ENCODE measurements around the gene ATP13A3.
A peak's percentile ranks its signal among the peaks of the same experiment; 100 is the strongest.
"Not testable (repeated sequence)": the region's sequence is repeated elsewhere in the genome, so short reads cannot be mapped to it uniquely, and the experiment has no call there.

ATP13A3 gene

DNA sequence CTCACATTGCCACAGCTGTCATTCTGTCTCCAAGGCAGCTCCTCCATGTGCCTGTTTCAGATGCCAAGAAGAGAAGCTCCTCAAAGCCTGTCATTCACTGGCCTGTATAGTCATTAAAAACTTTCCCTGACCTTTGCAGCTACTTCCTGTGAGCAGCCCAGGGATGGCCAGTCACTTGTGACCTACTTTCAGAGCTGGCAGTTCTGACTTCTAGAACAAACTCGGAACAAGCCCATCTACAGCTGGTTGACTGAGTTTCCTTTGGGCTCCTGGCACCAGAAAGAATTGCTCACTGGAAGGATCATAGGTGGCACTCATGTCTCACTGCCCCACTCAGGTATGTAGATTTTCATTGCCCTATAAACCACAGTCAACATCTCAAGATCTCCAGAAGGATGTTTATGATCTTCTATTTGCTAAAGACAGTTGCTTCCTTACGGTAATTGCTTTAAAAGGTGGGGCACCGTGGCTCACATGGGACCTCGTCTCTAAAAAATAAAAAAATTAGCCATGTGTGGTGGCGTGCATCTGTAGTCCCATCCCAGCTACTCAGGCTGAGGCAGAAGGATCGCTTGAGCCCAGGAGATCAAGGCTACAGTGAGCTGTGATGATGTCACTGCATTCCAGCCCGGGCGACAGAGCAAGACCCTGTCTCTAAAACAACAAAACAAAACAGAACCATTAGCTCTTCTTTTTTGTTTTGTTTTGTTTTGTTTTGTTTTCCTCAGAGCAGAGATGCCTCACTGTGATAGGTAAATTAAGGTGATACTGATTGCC is 11.2 kb upstream of the ATP13A3 start:
- no peak for DNase-seq

DNA sequence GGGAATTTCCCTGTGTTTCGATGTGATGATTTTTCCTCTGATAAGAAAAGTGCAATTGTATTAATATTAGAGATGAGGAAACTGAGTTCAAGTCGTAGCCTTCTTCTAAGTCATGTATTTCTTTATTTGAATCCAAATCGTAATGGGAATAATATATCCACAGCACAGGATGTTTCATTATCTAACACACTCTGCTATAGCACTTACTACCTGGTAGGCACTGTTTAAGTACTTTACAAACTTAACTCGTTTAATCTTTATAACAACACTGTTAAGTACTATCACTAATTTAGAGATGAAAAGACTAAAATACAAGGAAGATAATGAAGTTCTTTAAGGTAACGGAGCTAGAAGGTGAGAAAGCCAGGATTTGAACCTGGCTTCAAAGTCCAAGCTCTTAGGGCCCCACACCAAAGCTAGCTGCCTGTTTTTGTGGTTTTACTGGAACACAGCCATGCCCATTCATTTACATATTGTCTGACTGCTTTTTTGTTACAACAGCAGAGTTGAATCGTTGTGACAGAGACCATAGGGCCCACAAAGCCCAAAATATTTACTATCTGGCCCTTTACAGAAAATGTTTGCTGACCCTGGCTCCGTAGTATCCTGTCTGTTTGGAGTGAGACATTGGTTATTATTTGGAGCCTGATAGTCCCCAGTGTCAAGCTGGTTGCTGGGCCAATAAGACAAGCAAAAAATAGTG is 9.6 kb upstream of the ATP13A3 start:
- no peak for DNase-seq

DNA sequence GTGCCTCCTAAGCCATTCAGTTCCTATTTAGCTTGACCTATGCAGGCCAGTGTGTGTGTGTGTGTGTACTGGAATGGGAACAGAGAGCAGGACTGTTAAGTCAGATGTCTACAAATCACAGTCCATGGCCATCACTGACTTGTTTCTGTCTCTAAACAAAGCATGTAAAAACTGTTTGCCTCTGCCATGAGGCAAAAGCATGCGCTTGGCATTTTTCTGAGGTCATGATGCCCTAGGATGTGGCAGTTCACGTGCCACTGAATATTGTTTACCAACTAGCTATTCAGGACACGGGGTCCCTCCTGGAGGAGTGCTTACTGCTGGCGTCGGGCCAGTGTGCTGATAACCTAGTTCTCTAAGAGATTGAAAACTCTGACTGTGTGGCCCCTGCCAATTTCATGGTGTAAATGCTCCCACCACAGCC is 8.2 kb upstream of the ATP13A3 start:
- no peak for DNase-seq

DNA sequence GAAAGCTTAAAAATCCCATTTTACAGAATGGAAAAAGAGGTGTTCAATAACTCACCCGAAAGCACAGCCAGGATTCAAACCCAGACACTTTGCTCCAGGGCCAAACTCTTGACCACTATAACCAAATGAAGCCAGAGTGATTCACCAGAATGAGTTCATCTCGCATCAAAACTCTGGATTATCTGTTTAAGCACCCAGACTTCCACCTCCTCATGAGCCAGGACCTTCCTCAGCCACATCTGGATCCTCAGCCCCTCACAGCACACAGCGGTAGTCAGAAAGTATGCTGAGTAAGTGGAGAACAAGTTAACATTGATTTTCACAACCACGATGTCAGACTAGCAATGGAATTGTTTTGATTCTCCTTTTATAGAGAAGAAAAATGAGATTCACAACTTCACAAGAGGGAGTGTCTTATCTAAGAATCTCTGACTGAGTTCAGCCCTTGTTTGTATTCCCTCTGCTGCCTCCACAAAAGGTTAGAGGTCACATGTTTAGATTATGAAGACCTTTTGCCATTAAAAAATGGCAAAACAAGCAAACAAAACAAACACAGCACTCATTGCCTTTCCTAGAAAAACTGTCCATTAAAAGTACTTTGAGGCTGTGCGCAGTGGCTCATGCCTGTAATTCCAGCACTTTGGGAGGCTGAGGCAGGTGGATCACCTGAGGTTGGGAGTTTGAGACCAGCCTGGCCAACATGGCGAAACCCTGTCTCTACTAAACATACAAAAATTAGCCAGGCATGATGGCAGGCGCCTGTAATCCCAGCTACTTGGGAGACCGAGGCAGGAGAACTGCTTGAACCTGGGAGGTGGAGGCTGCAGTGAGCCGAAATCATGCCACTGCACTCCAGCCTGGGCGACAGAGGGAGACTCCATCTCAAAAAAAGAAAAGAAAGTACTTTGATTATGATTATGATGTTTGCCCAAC is 7.5 kb upstream of the ATP13A3 start:
- not testable (repeated sequence) for DNase-seq

DNA sequence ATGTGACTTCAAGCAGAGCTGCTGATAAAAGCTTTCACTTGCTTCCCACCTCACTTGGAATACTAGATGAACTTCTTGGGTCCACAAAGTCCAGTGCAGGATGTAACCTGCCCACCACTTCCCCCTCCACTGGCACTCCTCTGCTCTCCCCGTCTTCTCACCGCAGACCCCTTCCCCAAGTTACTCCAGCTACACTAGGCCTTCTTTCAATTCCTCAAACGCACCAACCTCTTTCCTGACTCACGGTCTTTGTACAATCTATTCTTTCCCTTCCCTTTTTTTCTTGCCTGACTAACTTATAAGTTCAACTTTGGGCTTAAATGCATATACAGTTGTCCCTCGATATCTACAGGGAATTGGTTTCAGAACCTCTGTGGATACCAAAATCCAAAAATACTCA is 5.2 kb upstream of the ATP13A3 start:
- no peak for DNase-seq

DNA sequence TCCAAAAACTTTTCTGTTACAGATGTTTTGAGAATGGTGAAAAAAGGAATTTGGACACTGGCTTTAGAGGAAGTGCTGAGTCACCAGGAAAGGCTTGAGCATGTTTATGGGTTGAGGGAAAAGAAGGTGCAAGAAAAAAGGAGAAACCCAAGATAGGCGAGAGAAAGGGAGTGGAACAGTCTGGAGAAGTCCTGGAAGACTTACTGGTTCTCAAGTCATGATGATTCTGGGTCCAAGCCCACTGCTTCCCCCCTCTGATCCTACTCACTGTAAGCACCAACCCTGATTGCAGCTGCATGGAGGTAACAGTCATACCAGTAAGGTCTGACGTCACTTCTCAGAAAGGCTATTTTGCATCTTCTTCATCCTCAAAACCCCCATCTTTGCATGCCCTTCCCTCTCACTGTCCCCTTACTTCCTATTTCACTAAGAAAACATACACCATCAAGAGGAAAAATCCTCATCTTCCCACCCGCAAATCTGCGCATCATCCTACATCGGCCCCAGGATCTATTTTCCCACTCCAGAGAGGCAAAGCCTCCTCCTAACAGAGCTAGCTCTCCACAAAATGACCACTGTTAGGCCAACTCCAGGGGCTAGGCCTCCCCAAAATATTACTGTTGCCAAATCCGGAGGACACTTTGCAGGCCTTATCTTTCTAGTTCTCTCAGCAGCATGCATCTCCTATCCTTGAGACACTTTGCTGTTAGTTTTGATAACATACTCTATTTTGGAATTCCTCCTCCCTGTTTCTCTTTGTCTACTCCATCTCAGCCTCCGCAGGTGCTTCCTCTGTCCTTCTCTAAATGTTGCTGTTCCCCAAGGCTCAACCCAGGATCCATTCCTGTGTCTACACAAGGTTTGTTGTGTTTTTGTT is 3.2 kb upstream of the ATP13A3 start:
- DNase-seq: peak; percentile 48

DNA sequence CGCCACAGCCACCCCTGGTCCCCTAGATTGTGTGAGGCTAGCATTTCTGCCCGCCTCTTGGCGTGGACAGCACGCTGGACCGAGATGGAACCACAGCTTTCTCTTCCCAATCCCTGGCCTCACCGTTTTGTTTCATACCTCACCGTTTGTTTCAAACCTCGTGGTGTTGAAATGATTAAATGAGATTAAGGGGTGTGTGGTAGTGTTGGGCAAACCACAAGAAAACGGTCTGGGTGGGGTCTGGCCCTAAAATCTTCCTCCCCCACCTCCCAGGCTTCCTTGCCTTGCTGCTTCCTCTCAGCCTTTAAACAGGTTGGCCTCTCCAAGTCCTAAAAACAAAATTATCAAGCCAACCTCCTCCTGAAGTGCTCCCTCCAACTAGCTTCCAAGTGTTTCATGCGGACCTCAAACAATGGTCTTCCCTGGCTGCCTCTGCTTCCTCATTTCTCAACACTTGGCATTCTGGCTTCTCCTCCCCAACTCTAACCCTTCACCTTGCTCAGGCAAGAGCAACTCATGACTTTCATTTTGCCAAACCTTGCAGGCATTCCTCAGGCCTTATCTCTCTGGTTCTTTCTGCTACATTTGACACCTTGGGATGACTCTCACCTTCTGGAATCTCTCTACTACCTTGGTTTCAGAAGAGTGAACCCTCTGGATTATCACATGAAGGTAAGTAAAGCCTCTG is 1.4 kb upstream of the ATP13A3 start:
- DNase-seq: no peak

DNA sequence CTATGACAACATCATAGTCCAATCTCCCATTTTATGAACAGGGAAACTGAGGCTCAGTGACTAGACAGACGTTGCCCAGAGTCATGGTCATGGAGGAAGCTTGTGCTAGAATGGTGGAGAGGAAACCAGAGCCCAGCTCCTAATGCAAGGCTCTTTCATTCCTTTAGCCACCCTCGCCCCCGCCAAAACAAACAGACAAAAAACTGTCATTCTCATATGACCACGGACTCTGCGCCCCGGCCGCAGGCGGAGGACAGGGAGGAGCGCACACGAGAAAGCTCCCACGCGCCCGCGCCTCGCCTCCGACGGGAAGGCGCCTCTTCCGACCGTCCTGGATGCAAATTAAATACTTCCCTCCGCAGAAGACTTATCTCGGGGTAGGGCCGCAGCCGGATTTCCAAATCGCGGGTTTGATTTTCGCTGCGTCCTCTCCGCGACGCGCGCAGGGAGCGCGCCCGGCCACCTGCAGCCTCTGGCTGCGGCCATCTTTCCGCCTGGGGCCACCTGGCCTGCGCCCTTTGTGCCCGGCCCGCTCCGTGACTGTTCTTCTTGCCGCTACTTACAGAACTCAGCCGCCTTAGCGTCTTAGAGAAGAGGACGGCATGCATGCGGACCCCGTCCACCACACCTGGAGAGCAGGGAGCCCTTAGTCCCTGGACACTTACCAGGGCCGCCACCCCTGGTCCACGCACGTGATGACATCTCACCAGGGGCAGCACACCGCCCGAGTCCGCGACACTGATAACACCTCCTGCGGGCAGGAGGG is 670 bp upstream of the ATP13A3 start:
- peak; percentile 52 for DNase-seq

DNA sequence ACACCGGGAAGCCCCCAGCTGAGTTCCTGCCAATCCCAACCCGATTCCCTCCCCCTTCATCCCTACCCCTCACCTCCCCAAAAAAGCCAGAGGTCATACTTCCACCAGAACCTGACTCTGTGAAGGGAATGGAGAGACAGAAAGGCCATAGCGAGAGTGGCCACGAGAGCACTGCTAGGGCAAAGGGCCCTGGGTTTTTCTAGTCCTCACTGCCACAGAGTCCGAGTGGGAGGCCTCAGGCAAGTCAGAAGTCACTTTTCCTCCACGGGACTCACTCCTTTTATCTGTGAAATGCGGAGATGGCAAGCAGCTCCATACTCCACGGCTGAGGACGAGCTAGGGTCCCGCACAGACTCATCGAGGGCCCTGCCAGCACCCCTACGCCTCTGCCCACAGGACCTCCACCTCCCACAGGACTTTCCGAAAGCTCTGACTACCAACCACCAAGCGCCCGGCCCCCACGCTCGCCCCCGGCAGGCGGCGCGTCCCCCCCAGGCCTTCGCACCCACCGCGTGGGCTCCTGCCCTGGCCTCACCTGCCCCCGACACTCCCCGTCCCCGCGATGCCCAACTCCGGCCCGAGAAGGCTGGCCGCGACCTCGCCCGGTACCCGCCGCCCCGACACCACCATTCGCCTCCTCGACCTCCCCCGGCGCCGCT is 792 bp downstream of the ATP13A3 start:
- DNase-seq: peak; percentile 66

DNA sequence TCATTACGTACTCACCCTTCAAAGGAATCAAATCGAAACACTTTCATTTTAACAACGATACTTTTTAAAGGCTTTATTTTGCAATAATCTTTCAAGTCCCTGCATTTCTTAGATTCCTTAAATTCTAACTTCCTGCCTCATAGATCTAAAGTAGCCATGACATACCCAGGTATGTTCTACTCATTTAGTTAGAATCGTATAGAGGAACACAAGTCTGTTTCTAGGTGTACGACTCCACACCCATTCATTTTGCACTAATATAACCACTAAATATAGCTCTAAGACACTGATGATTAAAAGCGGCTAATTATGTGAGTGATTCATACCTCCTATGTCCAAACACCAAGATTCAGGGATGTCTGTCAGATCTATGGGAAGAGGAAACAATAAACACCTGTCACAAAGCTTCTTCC is 1.3 kb downstream of the ATP13A3 start:
- DNase-seq: no peak

DNA sequence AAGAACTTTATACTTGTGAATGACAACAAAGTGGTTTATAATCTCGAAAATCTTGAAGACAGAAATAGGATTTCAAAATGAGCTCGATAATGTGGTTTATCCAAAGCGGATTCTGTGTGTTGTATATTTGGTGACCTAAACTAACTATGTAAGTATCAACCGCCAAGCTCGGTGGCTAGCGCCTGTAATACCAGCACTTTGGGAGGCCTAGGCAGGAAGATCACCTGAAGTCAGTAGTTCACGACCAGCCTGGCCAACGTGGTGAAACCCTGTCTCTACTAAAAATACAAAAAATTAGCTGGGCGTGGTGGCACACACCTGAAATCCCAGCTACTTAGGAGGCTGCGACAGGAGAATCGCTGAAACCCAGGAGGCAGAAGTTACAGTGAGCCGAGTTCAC is 2.2 kb downstream of the ATP13A3 start:
- DNase-seq: no peak

DNA sequence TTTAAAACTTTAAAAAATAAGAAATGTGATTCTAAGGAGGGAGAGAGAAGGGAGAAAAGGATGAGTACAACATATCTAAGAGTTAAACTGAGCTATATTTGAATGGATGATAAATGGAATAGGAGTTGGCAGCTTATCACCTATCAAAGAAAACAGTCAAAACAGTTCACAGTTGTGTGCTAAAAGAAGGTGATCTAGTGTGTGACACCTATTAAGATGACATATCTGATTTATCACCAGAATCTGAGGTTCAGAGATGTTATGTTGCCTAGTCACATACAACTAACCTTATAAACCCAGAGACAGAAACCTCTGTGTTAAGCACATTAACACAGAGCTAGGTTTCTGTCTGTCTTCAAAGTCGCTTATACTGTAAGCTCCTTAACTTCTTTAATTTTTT is 3.0 kb downstream of the ATP13A3 start:
- DNase-seq: no peak

DNA sequence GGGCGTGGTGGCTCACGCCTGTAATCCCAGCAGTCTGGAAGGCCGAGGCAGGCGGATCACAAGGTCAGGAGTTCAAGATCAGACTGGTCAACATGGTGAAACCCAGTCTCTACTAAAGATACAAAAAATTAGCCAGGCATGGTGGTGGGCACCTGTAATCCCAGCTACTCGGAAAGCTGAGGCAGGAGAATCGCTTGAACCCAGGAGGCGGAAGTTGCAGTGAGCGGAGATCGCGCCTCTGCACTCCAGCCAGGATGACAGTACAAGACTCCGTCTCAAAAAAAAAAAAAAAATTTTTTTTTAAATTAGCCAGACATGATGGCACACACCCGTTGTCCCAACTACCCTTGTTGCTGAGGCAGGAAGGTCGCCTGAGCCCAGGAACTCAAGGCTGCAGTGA is 4.0 kb downstream of the ATP13A3 start:
- DNase-seq: not testable (repeated sequence)

DNA sequence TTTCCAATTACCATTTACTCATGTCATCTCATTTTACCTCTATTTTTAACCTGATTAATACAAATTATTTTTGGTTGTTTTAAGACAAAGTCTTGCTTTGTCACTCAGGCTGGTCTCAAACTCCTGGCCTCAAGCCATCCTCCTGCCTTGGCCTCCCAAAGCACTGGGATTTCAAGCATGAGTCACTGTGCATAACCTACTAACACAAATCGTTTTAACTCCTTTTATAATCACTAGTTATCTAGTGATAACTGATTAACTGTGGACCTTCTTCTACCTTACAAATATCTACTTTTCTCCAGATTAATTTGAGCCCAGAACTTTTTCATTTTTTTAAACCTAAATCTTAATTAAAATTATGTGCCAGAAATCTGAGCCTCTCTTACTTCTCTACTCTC is 4.6 kb downstream of the ATP13A3 start:
- DNase-seq: no peak

DNA sequence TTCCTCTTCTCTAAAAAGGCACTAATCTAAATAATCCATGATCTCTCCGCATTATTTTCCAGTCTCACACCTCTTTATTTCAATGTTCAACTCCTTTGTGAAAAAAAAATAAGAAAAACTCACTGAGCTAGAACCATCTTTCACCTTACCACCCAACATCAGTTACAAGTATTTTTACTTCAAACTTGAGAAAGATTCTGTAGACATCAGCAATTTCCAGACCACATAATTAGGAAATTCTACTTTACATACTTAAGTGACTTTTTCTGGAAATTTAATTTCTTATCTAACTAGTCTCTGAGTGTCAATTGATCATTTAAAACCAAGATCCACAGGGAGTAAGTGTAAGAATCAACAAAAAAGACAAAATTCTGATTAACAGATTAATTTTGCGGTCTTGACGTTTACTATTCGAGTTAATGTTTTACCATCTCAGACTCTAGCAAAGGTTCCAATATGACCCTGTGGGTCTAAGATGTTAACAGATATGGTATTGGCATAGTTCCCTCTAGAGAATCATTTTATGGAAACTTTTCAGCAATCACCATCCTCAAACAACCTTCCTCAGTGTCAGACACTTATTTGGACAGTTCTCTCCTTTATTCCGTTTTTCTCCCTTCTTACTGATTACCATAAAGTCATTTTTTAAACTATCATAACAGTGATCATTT is 5.1 kb downstream of the ATP13A3 start:
- no peak for DNase-seq

DNA sequence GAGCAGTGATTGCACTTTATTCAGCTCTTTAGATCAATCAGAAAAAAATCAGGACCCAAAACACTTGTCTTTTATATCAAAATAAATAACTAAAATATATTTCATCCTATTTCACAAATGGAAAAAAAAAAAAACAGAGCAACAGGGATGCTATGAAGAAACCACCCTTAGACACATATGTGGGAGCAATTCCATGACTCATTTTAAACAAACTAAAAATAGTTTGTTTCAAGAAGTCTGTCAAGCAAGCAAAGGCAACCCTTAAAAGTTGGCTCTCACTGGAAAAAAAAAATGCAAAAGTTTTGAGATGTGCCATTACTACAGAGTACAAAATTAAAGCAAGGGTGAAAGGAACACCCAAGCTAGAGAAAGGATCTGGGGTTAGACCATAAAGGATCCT is 5.7 kb downstream of the ATP13A3 start:
- no peak for DNase-seq

DNA sequence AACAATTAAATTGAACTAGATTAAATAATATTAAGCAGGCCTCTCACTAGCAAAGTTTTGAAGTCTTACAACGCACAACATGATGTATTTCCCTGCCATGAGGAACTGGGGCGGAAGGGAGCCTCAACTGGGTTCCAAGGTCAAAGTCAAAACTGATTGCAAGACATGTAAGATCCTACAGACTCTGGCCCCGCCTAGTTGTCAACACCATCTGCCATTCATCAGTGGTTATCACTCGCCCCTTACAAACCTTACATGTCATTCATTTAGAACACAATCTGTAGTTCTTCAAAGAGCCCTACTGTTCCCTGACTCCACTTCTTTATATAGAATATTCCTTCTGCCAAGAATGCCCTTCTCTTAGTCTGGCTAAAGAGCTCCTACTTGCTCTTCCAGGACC is 10.0 kb downstream of the ATP13A3 start:
- DNase-seq: no peak

DNA sequence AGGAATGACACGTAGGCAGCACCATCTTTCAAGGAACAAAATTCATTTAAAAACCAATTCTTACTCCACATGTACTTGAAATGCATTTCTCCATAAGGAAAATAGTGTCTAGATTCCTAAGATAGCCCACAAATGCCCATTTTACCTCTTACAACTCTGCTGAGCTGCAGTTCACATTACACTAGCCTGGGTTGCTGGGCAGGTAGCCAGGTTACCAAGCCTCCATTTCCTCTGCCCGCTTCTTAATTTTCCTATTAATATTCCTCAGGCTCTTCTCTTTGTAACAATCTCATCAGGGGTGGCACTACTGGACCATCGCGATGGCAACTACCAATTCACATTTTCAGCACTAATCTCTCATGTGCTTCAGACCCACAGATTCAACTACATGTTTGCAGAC is 10.8 kb downstream of the ATP13A3 start:
- no peak for DNase-seq

DNA sequence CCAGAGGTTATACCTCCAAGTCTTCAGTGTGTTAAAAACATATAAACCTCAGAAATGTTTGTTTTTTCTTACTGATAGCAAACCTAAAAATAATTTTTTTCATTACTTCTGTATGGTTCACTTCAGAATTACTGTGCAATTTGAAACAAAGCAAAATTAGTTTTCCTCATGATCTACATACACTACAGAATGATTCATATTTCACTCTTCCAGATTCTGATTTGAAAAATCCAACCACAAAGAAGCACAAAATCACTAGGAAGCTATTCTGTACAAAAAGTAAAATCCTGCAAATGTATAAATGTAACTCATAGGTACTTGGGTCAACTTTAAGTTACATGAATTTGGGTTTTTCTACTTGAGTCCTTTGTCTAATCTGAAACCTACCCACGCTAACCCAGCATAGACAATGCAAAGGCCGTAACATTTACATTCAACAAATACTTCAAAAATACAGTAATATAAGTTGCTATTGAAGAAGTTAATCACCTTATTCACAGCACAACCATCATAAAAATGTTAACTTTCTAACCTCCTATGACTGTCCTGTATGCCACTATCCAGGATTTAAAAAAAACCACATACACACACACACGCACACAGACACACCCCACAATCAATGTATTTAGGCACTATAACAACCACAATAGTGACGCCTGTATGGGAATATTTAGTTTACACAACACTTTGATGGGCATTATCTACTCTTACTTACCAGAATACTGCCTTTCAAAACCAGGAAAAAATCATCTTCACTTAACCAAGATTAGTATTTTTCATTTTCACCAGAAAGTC is 11.5 kb downstream of the ATP13A3 start:
- DNase-seq: no peak

All from activated CD4-positive, alpha-beta T cell treated with anti-CD3 and anti-CD28 coated beads for 48 hours (primary cell).